Nephron progenitor cell (in vitro differentiated cells): ENCODE results near the gene IL36G.

Source experiments
- DNase-seq: peaks from one replicate; pipeline ENCODE4 v3.0.0; 2021
- H3K27ac Mint-ChIP-seq: 2 replicates; pipeline ENCODE4 v1.8.0; 2021; ENCODE audit warnings: mild to moderate bottlenecking, moderate library complexity, mixed read lengths
- H3K27me3 Mint-ChIP-seq: 2 replicates; pipeline ENCODE4 v1.8.0; 2021; ENCODE audit warnings: mild to moderate bottlenecking, low read depth, mixed read lengths; ENCODE audit not compliant: poor library complexity
- H3K36me3 Mint-ChIP-seq: 2 replicates; pipeline ENCODE4 v1.8.0; 2021; ENCODE audit warnings: low read depth, mixed read lengths
- H3K4me1 Mint-ChIP-seq: 2 replicates; pipeline ENCODE4 v1.8.0; 2021; ENCODE audit warnings: mixed read lengths
- H3K4me3 Mint-ChIP-seq: 2 replicates; pipeline ENCODE4 v1.8.0; 2021; ENCODE audit warnings: mild to moderate bottlenecking, moderate library complexity, mixed read lengths
- H3K9me3 Mint-ChIP-seq: 2 replicates; pipeline ENCODE4 v1.8.0; 2021; ENCODE audit warnings: mild to moderate bottlenecking, moderate library complexity, mixed read lengths
- CTCF ChIP-seq: fragments of 200-600 bp; sonication (generic); IDR thresholded peaks from 2 replicates; pipeline ENCODE4 v1.5.0; 2021; ENCODE audit warnings: antibody characterized with exemption

The IL36G gene

DNA sequence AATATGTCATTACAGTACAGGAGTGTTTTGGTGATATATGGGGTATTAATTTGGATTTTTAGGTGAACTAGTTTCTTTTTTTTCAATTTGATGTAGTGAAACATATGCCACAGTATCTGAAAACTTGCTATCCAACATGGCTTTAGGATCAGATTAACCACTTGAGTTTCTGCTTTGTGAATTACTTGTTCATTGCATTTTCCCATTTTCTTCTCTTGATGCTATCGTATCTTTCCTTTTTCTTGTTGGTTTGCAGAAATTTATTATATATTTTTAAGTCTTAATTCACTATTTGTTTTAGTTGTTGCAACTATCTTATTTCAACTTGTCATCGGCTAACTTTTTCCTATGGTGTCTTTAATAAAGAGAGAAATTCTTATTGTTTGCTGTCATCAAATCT, 36.3 kb downstream of the IL36G start:
- H3K36me3 Mint-ChIP-seq: no peaks in the 10 kb centered on the region
- H3K27ac Mint-ChIP-seq: no peak overlapping the region
- peaks cover 60% of the 10 kb centered on the region for H3K27me3 Mint-ChIP-seq
- H3K4me1 Mint-ChIP-seq: no peaks in the 10 kb centered on the region
- H3K4me3 Mint-ChIP-seq: no peak overlapping the region
- peaks cover 22% of the 10 kb centered on the region for H3K9me3 Mint-ChIP-seq
- no peak for TF ChIP-seq CTCF
- no peak for DNase-seq

- no peak for DNase-seq
- H3K27me3 Mint-ChIP-seq: peaks cover 65% of the 10 kb centered on the region
- no peak overlapping the region for H3K4me3 Mint-ChIP-seq
- TF ChIP-seq CTCF: no peak
- no peaks in the 10 kb centered on the region for H3K36me3 Mint-ChIP-seq
- no peak overlapping the region for H3K27ac Mint-ChIP-seq
- no peaks in the 10 kb centered on the region for H3K4me1 Mint-ChIP-seq
- H3K9me3 Mint-ChIP-seq: peaks cover 29% of the 10 kb centered on the region
Observed at GRCh38 chr2:113015042-113015441, 37.2 kb downstream of the IL36G start.

DNA sequence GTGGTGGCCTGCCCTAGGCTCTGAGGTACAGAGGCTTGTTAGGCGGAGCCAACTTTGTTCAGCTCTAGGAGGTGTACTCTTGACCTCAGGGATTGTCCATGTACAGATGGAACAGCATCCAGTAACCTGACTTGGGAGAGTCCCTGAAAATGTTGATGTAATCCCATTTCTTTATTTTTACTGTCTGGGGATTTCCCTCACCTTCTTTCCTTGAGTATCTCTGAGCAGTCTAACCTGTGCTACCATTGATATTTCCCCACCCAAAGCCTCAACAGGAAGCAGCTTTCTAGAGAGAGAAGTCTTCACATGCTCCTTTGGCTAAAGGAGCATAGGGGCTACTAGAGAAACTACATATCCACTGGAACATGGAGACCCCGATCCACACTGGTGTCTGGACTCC, 37.8 kb downstream of the IL36G start:
- Mint-ChIP-seq H3K36me3 (no peaks in the 10 kb centered on the region), H3K27me3 (peaks cover 63% of the 10 kb centered on the region), H3K4me3 (no peak overlapping the region), H3K9me3 (peaks cover 29% of the 10 kb centered on the region), H3K27ac (no peak overlapping the region), H3K4me1 (no peaks in the 10 kb centered on the region)
- DNase-seq: no peak
- no peak for TF ChIP-seq CTCF

- no peak for TF ChIP-seq CTCF
- no peak overlapping the region for H3K27ac Mint-ChIP-seq
- H3K9me3 Mint-ChIP-seq: peaks cover 29% of the 10 kb centered on the region
- H3K4me3 Mint-ChIP-seq: no peak overlapping the region
- H3K4me1 Mint-ChIP-seq: no peaks in the 10 kb centered on the region
- DNase-seq: no peak
- no peaks in the 10 kb centered on the region for H3K36me3 Mint-ChIP-seq
- peaks cover 75% of the 10 kb centered on the region for H3K27me3 Mint-ChIP-seq
Observed at GRCh38 chr2:113018509-113018908, 40.7 kb downstream of the IL36G start.

DNA sequence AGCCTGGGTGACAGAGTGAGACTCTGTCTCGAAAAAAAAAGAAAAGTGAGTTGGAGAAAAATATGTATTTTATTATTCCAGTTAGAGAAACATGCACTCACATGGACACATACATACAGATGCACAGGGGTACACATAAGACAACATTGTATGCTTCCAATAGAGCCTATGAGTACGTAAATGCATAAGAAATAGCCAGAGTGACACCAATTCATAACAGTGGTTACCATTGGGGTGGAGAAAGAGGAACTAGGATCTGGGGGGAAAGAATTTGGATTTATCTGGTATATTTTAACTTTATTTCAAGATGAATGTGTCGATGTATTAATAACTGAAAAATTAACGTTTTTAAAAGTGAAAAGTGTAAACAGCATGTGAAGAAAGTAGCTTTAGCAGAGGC, 43.5 kb downstream of the IL36G start:
- no peak overlapping the region for H3K27ac Mint-ChIP-seq
- H3K9me3 Mint-ChIP-seq: peaks cover 22% of the 10 kb centered on the region

More for the DNA sequence above, 43.5 kb downstream of the IL36G start:
- TF ChIP-seq CTCF: no peak
- DNase-seq: no peak
- no peak overlapping the region for H3K4me3 Mint-ChIP-seq
- peaks cover 77% of the 10 kb centered on the region for H3K27me3 Mint-ChIP-seq
- H3K4me1 Mint-ChIP-seq: no peaks in the 10 kb centered on the region
- no peaks in the 10 kb centered on the region for H3K36me3 Mint-ChIP-seq
